ENCODE results near the gene LANCL1. TPM values are rescaled to one million over a fixed set of nuclear protein-coding genes. Genes with fewer than 3 reads are reported as not detected.

Gene LANCL1
- total RNA-seq, 2 experiments from 2014 or later, result 43.3 to 45.4 TPM

- H3K9me3 Mint-ChIP-seq (ENCODE audit: low read depth), result peaks cover 2% of the 10 kb centered on the region
- no peaks in the 10 kb centered on the region for H3K36me3 Mint-ChIP-seq (ENCODE audit: low read depth)
- ChIA-PET POLR2A (no interaction called here), CTCF (no interaction called here)
- ATAC-seq (no peak), DNase-seq (no peak)
- no peak overlapping the region for H3K27ac Mint-ChIP-seq
- no peak overlapping the region for H3K4me3 Mint-ChIP-seq
- H3K4me1 Mint-ChIP-seq, result no peaks in the 10 kb centered on the region
- H3K27me3 Mint-ChIP-seq, result peaks cover 5% of the 10 kb centered on the region
- intact Hi-C loops (cut with DNase I, micrococcal nuclease), result no loop called here
Observed at GRCh38 chr2:210387074-210387473, 89.5 kb downstream of the LANCL1 start.

Other genes with a start within 250 kb of the LANCL1 start
- gene MYL1, start 161.6 kb downstream of the LANCL1 start, total RNA-seq, result not detected
- gene CPS1, start 79.8 kb upstream of the LANCL1 start, total RNA-seq, result 1 to 10 TPM; 3.2 to 3.5 TPM

Measured in activated CD4-positive, alpha-beta T cell treated with anti-CD3 and anti-CD28 coated beads for 36 hours (primary cell).